Keratinocyte (primary cell): ENCODE measurements around the gene MAD1L1. TPM values are rescaled to one million over a fixed set of nuclear protein-coding genes. Genes with fewer than 3 reads are reported as not detected.

Experiments used
- DNase-seq: peaks from one replicate; pipeline ENCODE4 v3.0.0-alpha.2; 2011; ENCODE audit warnings: low read depth, missing footprints, low spot score
- FAIRE-seq: peaks from 2 replicates; lab custom pipeline; 2011; peaks lifted over from hg19 to GRCh38; lab: Jason Lieb, UNC
- H2AFZ ChIP-seq: 2 replicates; pipeline ENCODE4 v1.6.0; 2012; ENCODE audit warnings: low read length, control low read depth, inconsistent platforms; ENCODE audit not compliant: control insufficient read depth
- H3K27ac ChIP-seq: 2 replicates; pipeline ENCODE4 v1.5.1; 2011; ENCODE audit warnings: low read length; ENCODE audit not compliant: control insufficient read depth, insufficient read depth
- H3K27me3 ChIP-seq: 3 replicates; pipeline ENCODE4 v1.6.0; 2011; ENCODE audit warnings: low read length; ENCODE audit not compliant: control insufficient read depth, insufficient read depth; ENCODE audit errors: extremely low read depth
- H3K36me3 ChIP-seq, 2 experiments: 2 replicates in 1 of 2; 3 replicates in 1 of 2; pipeline ENCODE4 v1.5.1; 2011; ENCODE audit warnings: low read length in 2 of 2, mild to moderate bottlenecking in 1 of 2; ENCODE audit not compliant: control insufficient read depth in 2 of 2, insufficient read depth in 2 of 2; ENCODE audit errors: extremely low read depth in 1 of 2
- H3K4me1 ChIP-seq: 3 replicates; pipeline ENCODE4 v1.5.1; 2011; ENCODE audit warnings: low read length; ENCODE audit not compliant: control insufficient read depth, insufficient read depth; ENCODE audit errors: extremely low read depth
- H3K4me2 ChIP-seq: 3 replicates; pipeline ENCODE4 v1.6.0; 2011; ENCODE audit warnings: low read depth, low read length; ENCODE audit not compliant: control insufficient read depth, insufficient read depth; ENCODE audit errors: extremely low read depth
- H3K4me3 ChIP-seq, 3 experiments: fragments of 200-600 bp in 1 of 3; sonication (generic) in 1 of 3; 2 replicates in 2 of 3; 3 replicates in 1 of 3; pipeline ENCODE4 v1.5.1; 2011 to 2016; ENCODE audit warnings: low read length in 3 of 3, mild to moderate bottlenecking in 3 of 3, control low read depth in 2 of 3, inconsistent platforms in 1 of 3, low read depth in 1 of 3, mixed read lengths in 1 of 3, mixed run types in 1 of 3, moderate library complexity in 1 of 3; ENCODE audit not compliant: control insufficient read depth in 2 of 3, insufficient read depth in 2 of 3; ENCODE audit errors: extremely low read depth in 1 of 3
- H3K79me2 ChIP-seq: 2 replicates; pipeline ENCODE4 v1.6.0; 2012; ENCODE audit warnings: low read length; ENCODE audit not compliant: control insufficient read depth, insufficient read depth
- H3K9ac ChIP-seq: 3 replicates; pipeline ENCODE4 v1.6.0; 2011; ENCODE audit warnings: low read length; ENCODE audit not compliant: control insufficient read depth, insufficient read depth; ENCODE audit errors: extremely low read depth
- H3K9me1 ChIP-seq: 3 replicates; pipeline ENCODE4 v1.6.0; 2011; ENCODE audit warnings: low read length; ENCODE audit not compliant: control insufficient read depth, insufficient read depth; ENCODE audit errors: extremely low read depth
- H3K9me3 ChIP-seq: 2 replicates; pipeline ENCODE4 v1.5.1; 2012; ENCODE audit warnings: low read depth, low read length; ENCODE audit not compliant: control insufficient read depth
- H4K20me1 ChIP-seq: 3 replicates; pipeline ENCODE4 v1.6.0; 2011; ENCODE audit warnings: low read length; ENCODE audit not compliant: control insufficient read depth, insufficient read depth; ENCODE audit errors: extremely low read depth
- CTCF ChIP-seq, 3 experiments: IDR thresholded peaks in 1 of 3; conservative IDR thresholded peaks in 1 of 3; optimal IDR thresholded peaks in 1 of 3; 2 replicates in 2 of 3; 3 replicates in 1 of 3; pipeline versions ENCODE3 to v1.5.1; 2011; ENCODE audit warnings: low read length in 3 of 3, mild to moderate bottlenecking in 3 of 3, moderate library complexity in 2 of 3, control low read depth in 1 of 3, inconsistent platforms in 1 of 3; ENCODE audit not compliant: insufficient read depth in 2 of 3; ENCODE audit errors: extremely low read depth in 1 of 3
- EZH2 ChIP-seq: IDR thresholded peaks from one replicate; pipeline ENCODE4 v1.6.1; 2012; ENCODE audit warnings: inconsistent platforms, mild to moderate bottlenecking, low read length, moderate library complexity
- dilution Hi-C: fragments of 300-500 bp; cut with MboI; formaldehyde crosslinking; loops from one replicate; pipeline ENCODE4 v1.7.0; 2020; ENCODE audit warnings: low sequenced_read_pairs; ENCODE audit not compliant: extremely low pct_ligation_motif_present
- polyA plus RNA-seq, 5 experiments: library from polyadenylated mRNA; depleted of rRNA in 3 of 5; stranded (reverse) in 3 of 5; stranded (forward) in 1 of 5; unstranded in 1 of 5; fragments of >200 nt; gene quantifications; 1 replicate in 1 of 5; 2 replicates in 3 of 5; 3 replicates in 1 of 5; pipeline versions ENCODE4 v1.2.1 to v1.2.3, GENCODE V29; 2011 to 2012; ENCODE audit warnings: missing spikeins in 2 of 5, low read depth in 1 of 5, low replicate concordance in 1 of 5

MAD1L1 gene
- polyA plus RNA-seq, 1 donor (not counting 4 experiments of a cell fraction or from before 2014, with no cell fraction given): 18.0 TPM

GRCh38 chr7:2229467-2229866 lies 3.3 kb downstream of the MAD1L1 start:
- Histone ChIP-seq H3K9me1 (no peaks in the 10 kb centered on the region), H3K36me3 (peaks cover 10 to 17% of the 10 kb centered on the region in 2 experiments), H3K27me3 (no peaks in the 10 kb centered on the region), H3K79me2 (peaks cover 40% of the 10 kb centered on the region), H3K27ac (no peak overlapping the region), H4K20me1 (peaks cover 4% of the 10 kb centered on the region), H3K9ac (no peak overlapping the region), H3K4me2 (no peak overlapping the region), H2AFZ (no peak overlapping the region), H3K4me3 (no peak overlapping the region), H3K9me3 (no peaks in the 10 kb centered on the region), H3K4me1 (peaks cover 26% of the 10 kb centered on the region)
- FAIRE-seq: no peak
- dilution Hi-C loops: no loop called here
- no peak for DNase-seq
- TF ChIP-seq CTCF (optimal IDR thresholded peaks at IDR 0.05 in 1 of 3, IDR thresholded peaks at IDR 0.05 in 1 of 3, conservative IDR thresholded peaks at IDR 0.05 in 1 of 3; ENCODE audit: extremely low read depth in 1 of 3, insufficient read depth in 2 of 3, low read length in 3 of 3) (no peak), EZH2 (no peak)

- Histone ChIP-seq H3K4me3 (no peak overlapping the region), H3K36me3 (peaks cover 10 to 22% of the 10 kb centered on the region in 2 experiments), H3K9me3 (no peaks in the 10 kb centered on the region), H3K79me2 (peaks cover 42% of the 10 kb centered on the region), H3K27me3 (no peaks in the 10 kb centered on the region), H3K4me2 (no peak overlapping the region), H3K4me1 (peaks cover 31% of the 10 kb centered on the region), H4K20me1 (peaks cover 4% of the 10 kb centered on the region), H3K9ac (no peak overlapping the region), H3K9me1 (no peaks in the 10 kb centered on the region), H3K27ac (no peak overlapping the region), H2AFZ (no peak overlapping the region)
- TF ChIP-seq CTCF (optimal IDR thresholded peaks at IDR 0.05 in 1 of 3, IDR thresholded peaks at IDR 0.05 in 1 of 3, conservative IDR thresholded peaks at IDR 0.05 in 1 of 3; ENCODE audit: extremely low read depth in 1 of 3, insufficient read depth in 2 of 3, low read length in 3 of 3) (no peak), EZH2 (no peak)
- no peak for DNase-seq
- dilution Hi-C loops: no loop called here
- FAIRE-seq: no peak
Measured at GRCh38 chr7:2228921-2229320, 3.8 kb downstream of the MAD1L1 start.
